GM18870 (cell line): ENCODE results near the gene C1QTNF3.
A peak's percentile ranks its signal among the peaks of the same experiment; 100 is the strongest.
"Not testable (repeated sequence)": the region's sequence is repeated elsewhere in the genome, so short reads cannot be mapped to it uniquely, and the experiment has no call there.

Source experiments
- ATAC-seq: cut with Tn5 transposase; IDR thresholded peaks from one replicate; pipeline ENCODE4 v1.9.1; 2021; ENCODE audit warnings: moderate library complexity; ENCODE audit not compliant: unreplicated experiment

The C1QTNF3 gene

DNA sequence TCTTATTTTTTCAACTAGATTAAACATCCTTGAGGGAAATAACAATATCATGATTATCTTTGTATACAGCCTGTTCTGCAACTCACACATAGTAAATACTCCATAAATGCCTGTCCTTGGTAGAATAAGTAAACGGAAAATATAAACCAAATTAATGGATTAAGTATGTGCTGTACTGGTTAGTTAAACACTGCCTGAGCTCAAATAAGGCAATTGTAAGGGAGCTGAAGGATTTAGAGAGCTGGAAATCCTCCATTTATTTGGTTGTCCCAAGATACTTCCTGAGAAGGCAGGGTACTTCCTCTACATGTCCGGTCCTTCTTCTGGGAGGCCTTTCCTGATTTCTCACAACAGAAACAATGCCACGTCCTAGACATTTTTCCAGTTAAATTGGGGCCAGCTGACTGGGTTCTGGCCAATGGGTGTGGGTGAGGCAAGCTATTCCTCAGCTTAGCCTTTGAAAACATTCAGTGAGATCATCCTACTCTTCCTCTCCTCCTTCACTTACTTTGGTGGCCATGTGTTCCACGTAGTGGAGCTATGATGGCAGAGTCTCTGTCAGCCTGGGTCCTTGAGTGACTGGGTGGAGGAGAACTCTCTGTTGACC is 8.5 kb upstream of the C1QTNF3 start:
- no peak for ATAC-seq

DNA sequence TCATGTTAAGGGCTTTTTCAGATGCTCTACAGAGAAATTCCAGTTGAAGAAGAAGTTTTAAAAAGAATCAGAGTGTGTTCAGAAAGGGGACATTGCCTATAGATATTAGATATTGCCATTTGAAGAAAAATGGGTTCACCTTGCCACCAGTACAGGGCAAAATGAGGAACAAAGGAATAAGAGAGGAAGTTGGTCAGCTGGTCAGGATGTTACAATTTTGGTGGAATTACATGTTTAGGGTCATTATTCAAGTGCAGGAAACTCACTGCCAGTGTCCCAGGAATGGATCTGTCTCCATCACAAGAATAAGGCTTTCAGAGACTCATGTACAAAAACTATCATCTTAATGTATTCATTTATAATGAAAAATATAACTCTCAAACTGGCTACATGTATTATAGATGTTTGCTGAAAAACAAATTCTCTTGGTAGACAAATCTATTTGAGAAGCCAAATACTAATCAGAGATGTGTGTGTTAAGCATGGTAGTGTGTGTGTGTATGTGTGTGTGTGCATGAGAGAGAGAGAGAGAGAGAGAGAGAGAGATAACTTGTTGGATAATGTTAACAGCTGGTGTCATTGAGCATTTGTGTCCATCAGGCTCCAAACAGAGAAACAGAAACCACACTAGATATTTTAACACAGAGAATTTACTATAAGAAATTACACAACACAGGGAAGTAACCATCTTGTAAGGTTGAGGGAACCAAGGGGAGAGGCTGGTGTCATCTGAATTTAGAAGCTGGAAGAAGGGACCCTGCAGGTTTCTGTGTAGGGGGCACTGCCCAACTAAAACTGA is 5.0 kb upstream of the C1QTNF3 start:
- ATAC-seq, result no peak

DNA sequence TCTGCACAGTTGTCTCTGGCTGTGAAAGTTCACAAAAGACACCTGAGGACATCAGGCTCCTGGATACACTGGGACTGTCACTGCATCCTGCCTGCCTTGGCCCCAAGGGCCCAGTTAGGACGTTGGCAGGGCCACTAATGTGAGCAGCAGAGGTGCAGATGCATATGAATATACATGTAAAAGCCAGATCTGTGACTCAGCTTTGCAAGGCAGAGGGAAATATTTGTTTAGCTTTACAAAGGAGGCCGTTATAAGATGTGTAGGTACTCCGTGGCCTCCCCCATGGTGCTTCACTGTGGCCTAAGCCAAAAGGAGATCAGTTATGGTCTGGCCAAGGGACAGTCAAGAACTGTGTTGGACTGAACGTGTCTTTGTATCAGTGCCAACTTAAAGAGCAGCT is 4.1 kb upstream of the C1QTNF3 start:
- no peak for ATAC-seq

DNA sequence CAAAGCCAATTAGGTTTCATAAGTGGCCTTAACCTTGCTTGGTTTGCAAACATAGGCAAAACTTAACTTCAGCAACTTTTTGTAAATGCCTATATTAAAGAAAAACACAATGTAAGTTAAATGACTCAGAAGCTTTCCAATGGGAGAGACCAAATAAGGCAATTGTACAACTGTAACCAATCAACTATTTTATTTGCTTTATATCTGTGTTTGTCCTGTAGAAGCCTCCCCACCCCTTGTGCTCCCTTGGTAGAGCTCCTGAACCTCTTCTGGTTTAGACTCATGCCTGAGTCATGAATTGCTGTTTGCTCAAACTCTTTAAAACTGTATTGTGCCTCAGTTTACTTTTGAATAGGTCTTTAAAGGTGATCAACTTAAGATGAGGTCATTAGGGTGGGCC is 3.0 kb upstream of the C1QTNF3 start:
- no peak for ATAC-seq

DNA sequence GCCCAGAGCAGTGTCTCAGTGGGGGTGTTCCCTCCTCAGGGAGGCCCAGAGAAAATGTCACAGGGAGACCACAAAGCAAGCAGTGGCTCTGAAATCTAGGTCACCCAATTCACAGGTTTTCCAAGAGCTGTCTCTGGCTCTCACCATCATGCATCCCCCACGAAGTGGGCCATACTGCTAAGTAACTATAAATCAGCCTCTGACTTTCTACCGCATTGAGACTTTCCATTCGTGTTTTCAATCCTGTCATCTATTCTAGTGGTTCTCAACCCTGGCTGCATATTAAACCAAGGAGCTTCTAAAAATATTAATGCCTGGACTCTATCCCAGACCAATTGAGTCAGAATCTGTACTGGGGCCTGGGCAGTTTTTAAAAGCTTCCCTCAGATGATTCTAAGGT is 2.0 kb upstream of the C1QTNF3 start:
- ATAC-seq, result no peak

DNA sequence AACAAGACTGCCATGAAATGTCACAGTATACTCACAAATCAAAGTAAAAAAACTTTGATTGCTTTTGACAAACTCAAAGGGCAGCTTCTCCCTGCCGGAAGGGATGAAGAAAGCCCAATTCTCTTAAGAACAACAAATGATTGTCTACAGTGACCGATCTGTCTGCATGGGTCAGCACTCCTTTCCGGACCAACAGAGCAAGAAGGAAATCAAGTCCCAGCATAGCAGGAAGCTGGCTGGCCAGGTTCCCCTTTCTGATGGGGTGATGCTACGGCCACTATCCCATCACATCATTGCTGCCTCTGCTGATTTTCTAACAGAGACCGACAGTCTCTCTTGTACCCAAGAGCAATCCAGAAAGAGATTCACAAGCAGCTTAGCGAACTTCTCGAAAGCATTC is 692 bp downstream of the C1QTNF3 start:
- no peak for ATAC-seq

DNA sequence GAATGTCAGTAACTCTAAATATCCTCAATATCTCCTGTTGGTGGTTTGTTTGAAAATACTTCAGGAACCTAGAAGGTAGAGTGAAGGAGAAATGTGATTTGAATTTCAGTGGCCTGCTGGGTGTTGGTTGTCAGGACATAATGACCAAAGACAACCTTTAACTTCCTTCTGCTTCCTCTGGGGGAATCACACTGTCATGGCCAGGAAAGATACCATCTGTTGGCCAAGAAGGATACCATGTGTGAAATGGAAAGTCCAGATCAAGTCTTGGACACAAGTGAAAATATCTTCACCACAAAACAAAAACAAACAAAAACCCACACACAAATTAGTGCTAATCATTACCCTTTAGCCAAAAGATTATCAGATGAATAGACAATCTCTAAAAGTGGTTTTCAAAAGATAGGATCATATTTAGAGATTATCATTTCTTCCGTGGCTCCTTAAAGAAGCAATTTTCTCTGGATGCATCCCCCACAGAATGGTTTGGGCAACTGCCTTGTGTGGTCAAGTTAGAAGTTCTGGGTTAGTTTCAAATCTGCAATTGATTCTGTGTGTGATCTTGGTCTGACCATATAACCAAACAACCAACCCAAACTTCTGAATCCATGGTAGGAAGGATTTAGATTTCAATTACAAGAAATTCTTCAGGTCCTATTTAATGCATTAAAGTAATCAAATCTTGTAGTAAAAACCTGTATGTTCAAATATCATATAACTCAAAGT is 1.6 kb downstream of the C1QTNF3 start:
- ATAC-seq, result peak; percentile 59

DNA sequence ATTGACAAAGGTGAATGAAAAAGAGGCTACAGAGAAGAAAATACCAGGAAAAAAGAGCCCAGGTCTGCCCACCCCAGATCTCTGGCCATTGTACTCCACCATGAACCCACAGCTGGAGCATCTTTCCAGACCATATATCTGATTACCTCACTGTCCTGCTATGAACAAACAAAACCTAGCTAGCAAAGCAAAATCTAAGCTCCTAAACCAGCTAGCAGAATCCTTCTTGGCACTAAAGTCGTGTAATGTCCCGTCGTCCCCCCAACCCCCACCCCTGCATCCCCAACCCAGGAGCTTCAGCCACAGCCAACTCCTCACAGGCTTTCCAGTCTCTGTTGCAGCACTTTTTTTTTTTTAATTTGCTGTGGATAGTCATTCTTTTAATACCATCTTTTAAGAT is 2.5 kb downstream of the C1QTNF3 start:
- ATAC-seq, result no peak

DNA sequence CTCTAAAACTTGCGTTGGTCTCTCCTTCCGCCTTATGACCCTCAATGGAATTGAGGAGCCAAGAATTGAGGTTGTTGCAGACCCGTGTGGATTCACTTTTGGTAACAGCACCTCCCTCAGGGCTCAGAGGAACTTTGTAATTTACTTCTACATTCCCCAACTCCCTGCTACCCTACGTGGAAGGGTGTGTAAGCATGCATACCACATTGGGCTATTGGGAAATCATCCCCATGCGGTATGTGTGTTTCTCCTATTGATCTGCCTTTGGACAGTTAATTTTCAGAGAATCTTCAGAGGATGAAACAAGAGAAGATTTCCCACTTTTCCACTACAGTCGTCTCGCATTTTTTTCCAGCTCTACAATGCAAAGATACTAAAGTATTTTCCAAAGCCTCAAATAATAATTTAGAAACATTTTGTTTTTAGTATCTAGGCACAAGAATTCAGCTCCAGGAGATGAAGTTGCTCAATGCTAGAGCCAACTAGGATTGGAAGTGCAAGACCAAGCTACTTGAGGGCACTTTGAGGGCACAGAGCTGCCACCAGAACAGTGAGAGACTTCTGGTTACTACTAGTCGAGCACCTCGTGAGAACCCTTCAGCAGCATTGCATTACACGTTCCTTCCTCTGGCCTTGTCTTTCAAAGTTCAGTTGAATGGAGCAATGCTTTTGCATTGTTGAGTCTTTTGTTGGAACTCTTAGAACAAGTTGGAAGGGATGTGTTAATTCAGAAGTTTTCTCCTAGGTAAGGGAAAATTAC is 3.4 kb downstream of the C1QTNF3 start:
- no peak for ATAC-seq

DNA sequence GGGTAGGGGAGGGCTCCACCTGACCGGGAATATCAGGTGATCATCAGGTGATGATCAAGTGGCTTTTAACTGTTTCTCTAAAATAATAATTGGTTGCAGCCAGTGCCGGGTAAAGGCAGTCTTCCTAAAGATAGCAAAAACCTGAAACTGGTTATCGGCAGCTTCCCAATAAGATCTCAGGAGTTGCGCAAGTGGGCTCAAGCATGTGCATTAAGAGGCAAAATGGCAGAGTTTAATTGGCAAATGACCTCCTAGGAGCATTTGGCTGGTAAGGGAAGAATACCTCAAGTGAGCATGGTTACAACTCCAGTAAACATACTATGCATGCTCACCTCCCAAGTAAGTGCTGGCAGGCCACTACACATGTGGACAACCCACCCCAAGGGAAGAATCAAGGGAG is 4.2 kb downstream of the C1QTNF3 start:
- no peak for ATAC-seq

DNA sequence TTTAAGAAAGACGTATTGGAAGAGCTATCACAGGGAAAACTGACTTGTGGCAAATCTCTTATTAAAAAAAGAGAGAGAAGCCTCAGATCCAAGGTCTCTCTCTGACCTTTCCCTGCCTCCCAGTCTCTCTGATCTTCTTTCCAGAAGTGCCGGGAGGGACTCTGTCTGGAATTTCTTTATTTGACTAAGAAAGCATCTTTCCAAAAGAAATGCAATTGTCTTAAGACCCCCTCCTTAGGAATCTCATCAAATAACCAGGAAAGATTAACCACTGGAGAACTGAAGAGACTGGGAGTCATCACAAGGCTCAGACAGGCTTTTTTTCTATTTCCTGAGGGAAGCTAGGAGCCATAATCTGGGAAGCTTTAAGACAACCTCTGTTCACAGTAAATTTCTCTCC is 4.6 kb downstream of the C1QTNF3 start:
- no peak for ATAC-seq

DNA sequence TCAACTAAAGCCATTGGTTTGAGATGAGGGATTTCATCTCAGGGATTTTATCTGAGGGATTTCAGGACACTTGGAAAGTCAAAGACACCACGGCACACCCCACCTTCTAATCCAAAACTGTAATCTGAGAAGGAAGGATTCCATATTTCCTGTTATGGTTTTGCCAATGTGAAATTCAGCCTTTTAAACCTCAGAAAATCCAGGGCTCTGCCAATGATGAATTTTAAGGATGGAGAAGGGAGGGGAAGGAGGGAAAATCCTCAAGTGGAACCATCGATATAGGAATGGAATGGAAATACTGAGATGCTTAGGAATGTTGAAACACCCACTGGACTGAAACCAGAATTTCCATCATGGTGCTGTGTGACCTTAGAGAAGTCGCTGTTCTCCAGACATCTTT is 5.3 kb downstream of the C1QTNF3 start:
- no peak for ATAC-seq

DNA sequence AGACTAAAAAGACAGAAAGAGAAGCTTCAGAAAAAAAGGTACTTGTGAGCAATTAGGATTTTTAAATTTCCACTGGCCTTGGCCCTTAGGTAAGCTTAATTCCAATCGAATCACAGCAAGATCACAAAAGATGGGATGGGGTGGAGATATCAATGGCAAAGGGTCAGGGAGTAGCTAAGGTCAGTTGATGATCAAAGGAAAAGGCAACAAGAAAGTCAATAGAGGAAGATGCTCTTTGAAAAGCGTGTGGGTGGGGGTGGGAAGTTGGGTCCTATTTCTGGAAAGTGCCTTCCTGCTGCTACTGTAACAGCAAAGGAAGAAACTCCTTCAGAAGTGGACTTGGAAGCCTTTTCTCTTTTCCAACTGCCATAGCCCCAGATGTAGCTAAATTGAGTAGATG is 7.3 kb downstream of the C1QTNF3 start:
- ATAC-seq, result no peak

DNA sequence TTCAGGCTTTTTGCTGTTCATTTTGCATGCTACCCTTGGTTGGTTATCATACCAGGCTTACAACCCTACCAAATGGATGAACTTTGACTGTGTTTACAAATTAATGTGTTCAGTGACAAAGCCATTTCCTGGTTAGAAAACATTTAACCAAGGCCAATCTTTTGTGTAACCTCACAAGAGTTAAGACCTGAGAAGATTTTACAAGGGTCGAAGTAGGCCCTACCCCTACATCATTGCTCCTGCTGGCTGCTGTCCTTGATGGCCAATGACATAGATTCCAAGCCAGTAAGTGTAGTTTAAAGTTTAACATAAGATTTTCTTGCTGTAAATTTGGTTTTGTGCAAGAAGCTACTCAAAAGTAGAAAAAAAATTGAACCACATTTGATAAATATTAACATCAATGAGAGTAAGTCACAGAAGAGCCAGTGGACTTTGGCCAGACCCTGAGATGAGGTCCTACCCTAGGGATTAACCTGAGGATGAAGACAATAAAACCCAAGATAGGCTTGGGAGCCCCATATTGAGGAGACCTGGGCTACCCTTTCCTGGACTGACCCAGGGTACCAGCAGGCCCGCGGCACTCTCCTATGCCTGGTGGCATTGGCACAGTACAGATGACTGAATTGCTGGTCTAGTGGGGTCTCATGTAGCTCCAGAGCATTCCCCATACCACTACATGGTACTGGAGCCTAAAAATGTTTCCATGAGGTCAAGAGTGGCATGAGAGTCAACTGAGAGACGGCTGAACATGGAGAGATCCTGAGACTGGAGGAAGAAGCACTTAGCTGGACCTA is 8.3 kb downstream of the C1QTNF3 start:
- ATAC-seq, result peak; percentile 83

DNA sequence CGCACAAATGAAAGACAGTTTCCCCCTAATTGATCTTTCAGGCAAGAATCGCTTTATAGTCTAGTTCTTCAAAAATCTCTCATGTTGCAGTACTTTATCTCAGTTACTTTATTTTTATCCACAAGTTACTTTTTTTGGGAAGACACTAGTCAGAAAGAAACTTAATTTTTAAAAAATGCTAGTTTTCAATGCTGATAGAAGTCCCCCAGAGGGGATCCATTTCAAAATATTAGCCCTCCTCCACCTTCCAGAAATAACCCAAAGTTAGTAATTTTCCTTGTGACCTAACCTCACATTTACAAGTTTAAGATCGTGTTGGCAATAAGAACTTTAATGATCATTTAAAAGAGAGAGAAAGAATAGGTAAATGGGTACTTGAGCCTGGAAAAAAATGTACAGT is 11.0 kb downstream of the C1QTNF3 start:
- ATAC-seq, result no peak

DNA sequence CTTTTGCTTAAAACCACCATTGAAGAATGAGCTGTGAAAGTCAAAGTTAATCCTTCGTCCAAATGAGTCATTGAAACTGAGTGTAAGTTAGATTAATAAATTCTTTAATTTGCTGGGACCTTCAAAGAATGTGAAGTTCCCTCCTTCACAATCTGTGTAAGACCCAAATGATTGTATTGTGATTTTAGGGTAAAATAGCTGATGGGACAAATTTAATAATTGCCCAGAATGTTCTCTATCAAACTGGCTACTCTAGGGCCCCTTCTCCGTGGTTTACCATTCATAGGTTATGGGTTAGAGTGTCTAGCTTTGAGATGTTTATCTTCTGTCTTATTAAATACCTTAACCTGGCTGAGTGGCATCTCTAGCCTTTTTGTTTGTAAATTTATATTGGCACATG is 11.9 kb downstream of the C1QTNF3 start:
- ATAC-seq, result no peak

DNA sequence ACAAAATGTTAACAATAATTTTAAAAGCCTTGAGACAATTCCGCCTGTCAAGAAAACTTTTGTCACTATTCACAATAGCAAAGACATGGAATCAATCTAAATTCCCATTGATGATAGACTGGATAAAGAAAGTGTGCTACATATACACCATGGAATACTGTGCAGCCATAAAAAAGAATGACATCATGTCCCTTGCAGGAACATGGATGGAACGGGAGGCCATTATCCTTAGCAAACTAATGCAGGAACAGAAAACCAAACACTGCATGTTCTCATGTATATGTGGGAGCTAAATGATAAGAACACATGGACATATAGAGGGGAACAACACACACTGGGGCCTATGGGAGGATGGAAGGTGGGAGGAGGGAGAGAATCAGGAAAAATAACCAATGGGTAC is 12.4 kb downstream of the C1QTNF3 start:
- not testable (repeated sequence) for ATAC-seq

DNA sequence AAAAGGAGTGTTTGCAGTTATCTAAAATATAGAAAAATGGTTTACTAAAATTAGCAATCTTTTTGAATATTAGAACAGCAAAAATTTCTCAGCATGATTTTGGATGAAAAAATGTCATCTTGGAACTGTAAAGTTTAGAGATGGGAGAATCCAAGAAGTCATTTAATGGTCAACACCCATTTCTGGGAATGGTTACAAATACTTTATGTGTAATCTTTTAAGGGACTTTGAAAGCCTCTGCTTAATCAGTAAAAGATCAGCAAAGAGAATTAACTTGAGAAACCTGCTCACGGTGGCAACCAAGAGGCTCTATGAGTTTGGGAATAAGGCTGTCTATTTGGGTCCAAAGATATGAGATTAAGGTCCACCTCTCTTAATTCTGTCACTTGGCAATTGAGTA is 13.0 kb downstream of the C1QTNF3 start:
- ATAC-seq, result no peak

DNA sequence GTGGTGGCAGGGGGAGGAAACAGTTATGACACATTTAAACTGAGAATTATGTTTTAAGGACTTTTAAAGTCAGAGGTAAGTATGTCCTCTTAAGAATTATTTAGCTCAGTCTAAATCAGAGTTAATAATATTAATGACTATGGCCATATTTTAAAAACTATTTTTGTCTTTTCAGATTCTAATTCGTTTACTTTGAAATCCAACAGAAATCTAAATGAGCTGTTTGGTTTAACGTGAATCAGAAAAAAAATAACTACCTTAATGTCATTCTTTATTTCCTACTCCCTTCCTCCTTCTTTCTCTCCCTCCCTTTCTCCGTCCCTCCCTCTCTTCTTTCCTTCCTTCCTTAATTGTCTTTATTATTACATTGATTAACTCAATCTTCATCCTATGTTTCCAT is 14.7 kb downstream of the C1QTNF3 start:
- no peak for ATAC-seq

DNA sequence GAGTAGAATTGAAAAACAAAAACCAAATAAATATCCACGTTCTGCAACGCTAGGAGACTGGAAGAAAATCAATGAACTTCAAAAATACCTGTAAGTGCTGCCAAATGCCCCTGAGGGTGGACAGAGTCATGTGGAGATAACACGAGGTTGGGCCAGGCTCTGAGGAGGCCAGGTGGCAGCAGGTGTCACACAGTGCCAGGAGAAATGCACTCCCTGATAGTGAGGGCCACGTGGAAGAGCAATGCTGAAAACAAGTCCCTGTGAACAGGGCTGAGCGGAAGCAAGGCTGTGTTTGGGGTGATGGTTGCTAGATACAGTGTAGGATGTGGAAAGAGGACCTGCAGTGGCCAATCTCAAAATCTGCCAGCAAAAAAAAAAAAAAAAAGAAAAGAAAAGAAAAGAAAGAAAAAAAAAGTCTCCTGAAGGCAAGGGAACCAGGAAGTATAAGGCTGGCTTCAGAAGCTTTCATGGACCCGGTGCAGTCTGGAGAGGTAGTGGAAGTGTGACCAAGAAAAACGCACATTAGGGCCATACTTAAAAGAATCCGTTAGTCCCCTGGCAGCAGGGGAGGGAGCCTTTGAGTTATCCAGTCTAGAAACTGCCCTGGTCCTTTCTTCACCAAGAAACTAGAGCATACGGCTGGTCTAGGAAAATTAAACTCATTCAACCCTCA is 16.8 kb downstream of the C1QTNF3 start:
- ATAC-seq, result no peak
